Activated CD8-positive, alpha-beta T cell treated with anti-CD3 and anti-CD28 coated beads for 36 hours (primary cell): ENCODE results near the gene SP6. TPM values are rescaled to one million over a fixed set of nuclear protein-coding genes. Genes with fewer than 3 reads are reported as not detected.

Experiments used
- ATAC-seq: fragments of 200-7000 bp; cut with Tn5 transposase; one replicate; pipeline ENCODE4 v1.10.0; 2021; ENCODE audit warnings: mild to moderate bottlenecking, moderate library complexity
- CTCF ChIA-PET: fragments of 350-600 bp; sonication (Branson Sonifier 250); formaldehyde crosslinking; loops from one replicate; lab custom pipeline; 2021; ENCODE audit warnings: antibody characterized with exemption; lab: Charles Lee
- POLR2A ChIA-PET: fragments of 350-600 bp; sonication (Branson Sonifier 250); formaldehyde crosslinking; loops from one replicate; lab custom pipeline; 2021; ENCODE audit warnings: antibody characterized with exemption; lab: Charles Lee
- DNase-seq: peaks from one replicate; pipeline ENCODE4 v3.0.0-alpha.2; 2020
- H3K27ac Mint-ChIP-seq: one replicate; pipeline ENCODE4 v1.8.0; 2021; ENCODE audit warnings: mild to moderate bottlenecking, mixed read lengths
- H3K27me3 Mint-ChIP-seq: one replicate; pipeline ENCODE4 v1.8.0; 2021; ENCODE audit warnings: mixed read lengths
- H3K36me3 Mint-ChIP-seq: one replicate; pipeline ENCODE4 v1.8.0; 2021; ENCODE audit warnings: low read depth, mixed read lengths
- H3K4me1 Mint-ChIP-seq: one replicate; pipeline ENCODE4 v1.8.0; 2021; ENCODE audit warnings: low read depth, mixed read lengths
- H3K4me3 Mint-ChIP-seq: one replicate; pipeline ENCODE4 v1.8.0; 2021; ENCODE audit warnings: mild to moderate bottlenecking, moderate library complexity, mixed read lengths
- H3K9me3 Mint-ChIP-seq: one replicate; pipeline ENCODE4 v1.8.0; 2021; ENCODE audit warnings: mixed read lengths
- CTCF ChIP-seq: fragments of 200-600 bp; IDR thresholded peaks from one replicate; pipeline ENCODE4 v1.8.0; 2022; ENCODE audit warnings: antibody characterized with exemption, mild to moderate bottlenecking
- intact Hi-C: fragments of 100-400 bp; cut with micrococcal nuclease; formaldehyde crosslinking; loops from one replicate; pipeline ENCODE4 v1.10.0; 2022
- total RNA-seq, 2 experiments: library from RNA; stranded (reverse); gene quantifications; one replicate each; pipeline ENCODE4 v1.2.3, GENCODE V29; 2021

The SP6 gene
- total RNA-seq, 2 experiments from 2014 or later, result 0.13 to 0.18 TPM

- Mint-ChIP-seq H3K36me3 (no peaks in the 10 kb centered on the region), H3K9me3 (no peaks in the 10 kb centered on the region), H3K4me3 (no peak overlapping the region), H3K27me3 (peaks cover 36% of the 10 kb centered on the region), H3K4me1 (no peaks in the 10 kb centered on the region), H3K27ac (no peak overlapping the region)
- TF ChIP-seq CTCF, result no peak
- ATAC-seq (no peak), DNase-seq (no peak)
- CTCF ChIA-PET, result interaction anchor here (1.7 to 2.8 kb wide), 2 partner anchors 19 to 30 kb away, joined by 3 to 18 read pairs; partner anchors contain the start of gene SCRN2
- intact Hi-C loops, result no loop called here
- POLR2A ChIA-PET, result interaction anchor here (0.8 to 1.2 kb wide), 2 partner anchors 24 to 25 kb away, joined by 3 to 4 read pairs; no protein-coding TSS in a partner anchor
These were observed 20.1 kb upstream of the SP6 start for GRCh38 chr17:47871048-47871447.

GRCh38 chr17:47870056-47870455 lies 19.1 kb upstream of the SP6 start:
- no peak for TF ChIP-seq CTCF
- POLR2A ChIA-PET, result interaction anchor here (0.8 kb wide), 1 partner anchor 26 kb away, joined by 3 read pairs; no protein-coding TSS in a partner anchor
- H3K36me3 Mint-ChIP-seq, result no peaks in the 10 kb centered on the region
- H3K27me3 Mint-ChIP-seq, result peaks cover 28% of the 10 kb centered on the region
- ATAC-seq (no peak), DNase-seq (no peak)
- H3K4me1 Mint-ChIP-seq, result peaks cover under 1% of the 10 kb centered on the region
- no peak overlapping the region for H3K4me3 Mint-ChIP-seq
- H3K27ac Mint-ChIP-seq, result no peak overlapping the region
- intact Hi-C loops, result no loop called here
- CTCF ChIA-PET, result interaction anchor here (0.8 to 2.8 kb wide), 3 partner anchors 20 to 92 kb away, joined by 3 to 18 read pairs (median 3); no protein-coding TSS in a partner anchor
- H3K9me3 Mint-ChIP-seq, result no peaks in the 10 kb centered on the region

- peaks cover 27% of the 10 kb centered on the region for H3K27me3 Mint-ChIP-seq
- intact Hi-C loops, result no loop called here
- POLR2A ChIA-PET, result interaction anchor here (0.8 kb wide), 1 partner anchor 16 kb away, joined by 3 read pairs; no protein-coding TSS in a partner anchor
These were observed 18.2 kb upstream of the SP6 start for GRCh38 chr17:47869114-47869513.

GRCh38 chr17:47867813-47868533 lies 17.0 kb upstream of the SP6 start:
- Mint-ChIP-seq H3K27ac (no peak overlapping the region), H3K9me3 (no peaks in the 10 kb centered on the region), H3K27me3 (peaks cover 24% of the 10 kb centered on the region), H3K36me3 (no peaks in the 10 kb centered on the region), H3K4me1 (peaks cover 8% of the 10 kb centered on the region), H3K4me3 (no peak overlapping the region)
- no peak for DNase-seq
- ChIA-PET POLR2A (no interaction called here), CTCF (no interaction called here)
- ATAC-seq, result no peak
- intact Hi-C loops, result no loop called here
- TF ChIP-seq CTCF, result no peak

More at GRCh38 chr17:47869114-47869513, 18.2 kb upstream of the SP6 start:
- Mint-ChIP-seq H3K9me3 (no peaks in the 10 kb centered on the region), H3K27ac (no peak overlapping the region), H3K4me1 (peaks cover 6% of the 10 kb centered on the region), H3K36me3 (no peaks in the 10 kb centered on the region), H3K4me3 (no peak overlapping the region)
- CTCF ChIA-PET, result interaction anchor here (0.7 kb wide), 1 partner anchor 21 kb away, joined by 3 read pairs; no protein-coding TSS in a partner anchor
- no peak for DNase-seq
- no peak for TF ChIP-seq CTCF
- no peak for ATAC-seq

- Mint-ChIP-seq H3K36me3 (no peaks in the 10 kb centered on the region), H3K4me1 (peaks cover 12% of the 10 kb centered on the region), H3K4me3 (no peak overlapping the region), H3K9me3 (no peaks in the 10 kb centered on the region), H3K27me3 (peaks cover 21% of the 10 kb centered on the region), H3K27ac (no peak overlapping the region)
- no peak for TF ChIP-seq CTCF
- no peak for DNase-seq
- ChIA-PET POLR2A (no interaction called here), CTCF (no interaction called here)
- intact Hi-C loops, result no loop called here
- no peak for ATAC-seq
These were observed 16.0 kb upstream of the SP6 start for GRCh38 chr17:47866941-47867340.
